ENCODE results near the gene BCAS3.

Gene BCAS3

DNA sequence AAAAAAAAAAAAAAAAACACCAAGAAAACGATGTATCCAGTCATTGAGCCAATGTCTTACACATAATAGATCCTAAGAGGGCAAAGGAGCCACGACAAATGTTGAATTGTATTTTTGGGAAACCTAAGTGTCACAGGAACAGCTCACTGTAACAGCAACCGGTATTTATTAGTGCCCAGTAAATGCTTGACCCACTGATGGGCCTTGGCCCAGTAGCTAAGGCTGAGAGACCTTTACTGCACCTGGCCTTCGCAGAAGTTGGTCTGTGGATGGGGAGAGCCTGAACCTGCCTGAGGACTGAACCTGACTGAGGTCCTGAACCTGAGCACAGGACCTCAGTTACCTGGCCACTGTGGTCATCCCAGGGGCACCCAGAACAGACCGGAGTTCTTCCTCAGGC is 657.0 kb downstream of the BCAS3 start:
- no peaks in the 10 kb centered on the region for H4K20me1 ChIP-seq
- no peak overlapping the region for H3K4me3 ChIP-seq
- H3K27me3 ChIP-seq, result no peaks in the 10 kb centered on the region
- no peaks in the 10 kb centered on the region for H3K36me3 ChIP-seq
- no peak overlapping the region for H3K9ac ChIP-seq
- no peak overlapping the region for H3K27ac ChIP-seq
- no peaks in the 10 kb centered on the region for H3K4me1 ChIP-seq
- H3K9me3 ChIP-seq, result no peaks in the 10 kb centered on the region
- TF ChIP-seq Cebpa-rat (IDR thresholded peaks at IDR 0.05), result no peak
- no peak overlapping the region for H3K4me2 ChIP-seq

- Histone ChIP-seq H3K4me3 (no peak overlapping the region), H3K36me3 (no peaks in the 10 kb centered on the region), H3K27me3 (no peaks in the 10 kb centered on the region), H4K20me1 (no peaks in the 10 kb centered on the region), H3K4me2 (no peak overlapping the region), H3K27ac (no peak overlapping the region), H3K9ac (no peak overlapping the region), H3K4me1 (no peaks in the 10 kb centered on the region), H3K9me3 (no peaks in the 10 kb centered on the region)
- no peak for TF ChIP-seq Cebpa-rat (IDR thresholded peaks at IDR 0.05)
Measured at GRCh38 chr17:61335105-61335844, 657.6 kb downstream of the BCAS3 start.

- no peak for TF ChIP-seq Cebpa-rat (IDR thresholded peaks at IDR 0.05)
- Histone ChIP-seq H4K20me1 (no peaks in the 10 kb centered on the region), H3K27ac (no peak overlapping the region)
Measured at GRCh38 chr17:61335845-61336655, 658.4 kb downstream of the BCAS3 start.

DNA sequence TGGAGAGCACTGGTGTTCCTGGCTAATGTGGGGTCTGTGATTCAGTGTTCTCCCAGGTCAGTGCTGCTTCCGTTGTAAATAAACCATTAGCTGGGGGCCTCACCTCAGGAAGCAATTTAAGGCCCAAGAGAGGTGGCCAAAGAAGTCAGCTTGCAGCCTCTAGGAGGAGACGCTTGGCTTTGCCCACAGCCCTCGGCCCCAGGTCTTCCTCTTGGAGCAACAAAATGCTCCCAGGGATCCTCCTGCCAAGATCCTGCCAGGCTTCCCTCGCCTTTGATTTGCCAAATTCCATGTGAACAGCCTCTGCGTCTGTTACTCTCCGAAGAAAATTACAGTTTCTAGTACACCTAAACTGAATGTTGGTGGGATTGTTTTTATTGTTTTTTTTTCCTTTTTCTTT is 659.6 kb downstream of the BCAS3 start:
- no peaks in the 10 kb centered on the region for H4K20me1 ChIP-seq
- H3K4me1 ChIP-seq, result no peaks in the 10 kb centered on the region
- no peak overlapping the region for H3K4me3 ChIP-seq
- no peak overlapping the region for H3K4me2 ChIP-seq
- no peaks in the 10 kb centered on the region for H3K9me3 ChIP-seq
- no peak overlapping the region for H3K27ac ChIP-seq
- no peaks in the 10 kb centered on the region for H3K27me3 ChIP-seq
- H3K9ac ChIP-seq, result no peak overlapping the region
- H3K36me3 ChIP-seq, result no peaks in the 10 kb centered on the region
- TF ChIP-seq Cebpa-rat (IDR thresholded peaks at IDR 0.05), result no peak

More at GRCh38 chr17:61335845-61336655, 658.4 kb downstream of the BCAS3 start:
- Histone ChIP-seq H3K36me3 (no peaks in the 10 kb centered on the region), H3K27me3 (no peaks in the 10 kb centered on the region), H3K9ac (no peak overlapping the region), H3K4me1 (no peaks in the 10 kb centered on the region), H3K4me3 (no peak overlapping the region), H3K9me3 (no peaks in the 10 kb centered on the region), H3K4me2 (no peak overlapping the region)

- H4K20me1 ChIP-seq, result no peaks in the 10 kb centered on the region
- H3K27ac ChIP-seq, result no peak overlapping the region
- H3K4me3 ChIP-seq, result no peak overlapping the region
- H3K4me2 ChIP-seq, result no peak overlapping the region
- no peaks in the 10 kb centered on the region for H3K9me3 ChIP-seq
- no peak overlapping the region for H3K9ac ChIP-seq
- H3K4me1 ChIP-seq, result no peaks in the 10 kb centered on the region
- no peak for TF ChIP-seq Cebpa-rat (IDR thresholded peaks at IDR 0.05)
- H3K27me3 ChIP-seq, result no peaks in the 10 kb centered on the region
- H3K36me3 ChIP-seq, result no peaks in the 10 kb centered on the region
Measured at GRCh38 chr17:61338000-61338798, 660.5 kb downstream of the BCAS3 start.

- Histone ChIP-seq H4K20me1 (no peaks in the 10 kb centered on the region), H3K4me3 (no peak overlapping the region), H3K27me3 (no peaks in the 10 kb centered on the region), H3K4me2 (no peak overlapping the region), H3K9me3 (no peaks in the 10 kb centered on the region), H3K36me3 (no peaks in the 10 kb centered on the region), H3K9ac (no peak overlapping the region), H3K4me1 (no peaks in the 10 kb centered on the region), H3K27ac (no peak overlapping the region)
- no peak for TF ChIP-seq Cebpa-rat (IDR thresholded peaks at IDR 0.05)
Measured at GRCh38 chr17:61338874-61339478, 661.3 kb downstream of the BCAS3 start.

GRCh38 chr17:61340431-61341209 is 663.0 kb downstream of the BCAS3 start:
- TF ChIP-seq Cebpa-rat (IDR thresholded peaks at IDR 0.05), result no peak
- Histone ChIP-seq H3K4me2 (no peak overlapping the region), H3K36me3 (no peaks in the 10 kb centered on the region), H3K9ac (no peak overlapping the region), H3K4me3 (no peak overlapping the region), H3K27me3 (no peaks in the 10 kb centered on the region), H3K9me3 (no peaks in the 10 kb centered on the region), H3K4me1 (no peaks in the 10 kb centered on the region), H4K20me1 (no peaks in the 10 kb centered on the region), H3K27ac (no peak overlapping the region)

DNA sequence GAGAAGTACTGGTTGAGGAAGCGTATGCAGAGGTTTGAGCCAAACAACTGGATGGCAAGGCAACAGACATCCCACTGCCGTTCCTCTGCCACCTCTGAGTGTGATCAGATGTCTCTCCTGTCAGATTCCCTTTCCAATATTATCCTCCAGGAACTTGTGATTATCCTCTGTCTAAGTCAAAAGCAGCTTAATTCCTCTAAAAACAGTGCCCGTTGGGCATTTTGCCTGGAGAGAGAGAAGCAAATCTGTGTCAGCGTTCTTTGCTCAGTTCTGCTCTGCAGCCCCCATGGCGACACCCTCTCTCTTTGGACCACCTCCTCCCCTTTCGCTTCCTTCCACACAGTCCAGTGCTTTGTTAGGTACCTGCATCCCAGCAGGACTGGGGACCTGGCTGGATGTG is 665.9 kb downstream of the BCAS3 start:
- TF ChIP-seq Cebpa-rat (IDR thresholded peaks at IDR 0.05), result no peak
- Histone ChIP-seq H3K9me3 (no peaks in the 10 kb centered on the region), H3K9ac (no peak overlapping the region), H4K20me1 (no peaks in the 10 kb centered on the region), H3K4me2 (no peak overlapping the region), H3K4me1 (no peaks in the 10 kb centered on the region), H3K27me3 (no peaks in the 10 kb centered on the region), H3K27ac (no peak overlapping the region), H3K4me3 (no peak overlapping the region), H3K36me3 (no peaks in the 10 kb centered on the region)

DNA sequence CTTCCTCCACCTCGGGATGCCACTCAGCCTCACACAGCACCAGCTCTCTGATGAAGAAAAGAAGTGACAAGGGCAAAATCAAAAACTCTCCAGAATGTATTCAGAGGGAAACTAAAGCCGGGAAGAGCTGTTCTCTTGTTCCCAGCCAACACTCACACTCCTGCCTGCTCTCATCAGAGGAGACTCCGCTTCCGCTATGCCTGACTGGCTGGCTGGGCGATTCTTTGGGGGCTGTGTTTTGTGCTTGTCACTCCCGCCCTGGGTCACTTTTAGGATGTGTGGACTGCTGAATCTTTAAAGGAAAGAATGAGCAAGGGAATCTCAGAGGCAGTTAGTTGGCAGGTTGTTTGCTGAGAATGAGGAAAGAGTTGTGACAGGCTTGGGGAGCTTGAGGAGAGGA is 667.4 kb downstream of the BCAS3 start:
- no peak for TF ChIP-seq Cebpa-rat (IDR thresholded peaks at IDR 0.05)
- Histone ChIP-seq H3K9ac (no peak overlapping the region), H3K36me3 (no peaks in the 10 kb centered on the region), H3K9me3 (no peaks in the 10 kb centered on the region), H3K27ac (no peak overlapping the region), H4K20me1 (no peaks in the 10 kb centered on the region), H3K4me2 (no peak overlapping the region), H3K27me3 (no peaks in the 10 kb centered on the region), H3K4me3 (no peak overlapping the region), H3K4me1 (no peaks in the 10 kb centered on the region)

Measured in BLaER1 (cell line).